ENCODE results near the gene SPDYE6.
"Not testable (repeated sequence)": the region's sequence is repeated elsewhere in the genome, so short reads cannot be mapped to it uniquely, and the experiment has no call there.

SPDYE6 gene

DNA sequence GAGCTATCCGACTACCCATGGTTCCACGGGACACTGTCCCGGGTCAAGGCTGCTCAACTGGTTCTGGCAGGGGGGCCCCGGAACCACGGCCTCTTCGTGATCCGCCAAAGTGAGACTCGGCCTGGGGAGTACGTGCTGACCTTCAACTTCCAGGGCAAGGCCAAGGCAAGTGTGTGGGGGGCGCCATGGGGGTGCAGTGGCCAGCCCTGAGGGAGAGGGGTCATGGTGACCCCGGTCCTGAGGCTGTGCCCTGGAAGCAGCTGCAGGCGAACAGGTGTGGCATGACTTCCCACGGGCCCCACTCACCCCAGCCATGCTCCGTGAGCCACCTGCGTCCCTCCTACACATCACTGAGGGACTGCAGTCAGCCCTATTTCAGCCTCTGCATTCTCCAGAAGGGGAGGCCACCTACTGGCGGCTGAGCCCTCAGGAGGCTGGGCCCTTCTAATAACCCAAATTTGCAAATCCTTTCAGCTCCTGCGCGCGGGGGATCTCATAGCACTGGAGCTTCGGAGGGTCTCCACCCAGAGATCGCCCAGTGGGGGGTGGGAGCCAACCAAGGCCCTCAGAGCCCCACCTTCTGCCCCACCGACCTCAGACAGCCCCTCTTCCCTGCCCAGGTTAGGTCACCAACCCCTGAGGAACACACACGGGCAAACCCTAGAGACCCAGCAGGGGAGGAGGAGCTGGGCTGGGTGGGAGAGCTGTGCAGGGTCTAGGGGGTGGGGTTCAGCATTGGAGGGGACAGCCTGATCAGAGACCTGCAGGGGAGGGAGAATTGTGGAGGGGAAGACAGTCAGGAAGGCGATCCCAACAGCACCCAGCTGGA lies 38.8 kb downstream of the SPDYE6 start:
- no peak for DNase-seq (ENCODE audit: low read depth)

DNA sequence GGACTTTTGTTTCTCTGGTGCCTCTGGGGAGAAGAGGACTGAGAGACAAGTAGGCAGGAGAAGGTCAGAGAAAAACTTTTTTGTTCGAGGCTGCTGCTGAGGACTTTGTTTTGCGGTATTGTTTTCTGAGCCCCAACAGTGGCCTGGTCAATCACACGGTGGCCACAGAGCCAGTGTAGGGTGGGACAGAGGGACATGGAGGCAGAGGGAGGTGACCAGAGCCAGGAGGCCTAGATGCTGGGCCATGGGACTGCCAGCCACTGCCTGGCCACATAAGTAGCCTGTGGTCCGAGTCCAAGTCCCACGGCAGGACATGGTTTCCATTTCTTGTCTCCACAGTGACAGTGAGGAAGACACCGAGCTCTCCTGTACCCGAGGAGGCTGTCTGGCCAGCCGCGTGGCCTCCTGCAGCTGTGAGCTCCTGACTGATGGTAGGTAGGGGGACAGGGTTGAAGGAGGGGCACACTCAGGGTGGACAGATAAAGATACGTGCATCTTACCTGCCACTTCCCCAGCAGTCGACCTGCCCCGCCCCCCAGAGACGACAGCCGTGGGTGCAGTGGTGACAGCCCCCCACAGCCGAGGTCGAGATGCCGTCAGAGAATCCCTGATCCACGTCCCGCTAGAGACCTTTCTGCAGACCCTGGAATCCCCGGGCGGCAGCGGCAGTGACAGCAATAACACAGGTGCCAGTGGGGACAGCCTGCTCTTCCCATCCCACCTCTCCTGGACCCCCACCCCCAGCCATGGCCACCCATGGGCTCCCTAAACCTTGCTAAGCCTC lies 42.1 kb downstream of the SPDYE6 start:
- no peak for DNase-seq (ENCODE audit: low read depth)

DNA sequence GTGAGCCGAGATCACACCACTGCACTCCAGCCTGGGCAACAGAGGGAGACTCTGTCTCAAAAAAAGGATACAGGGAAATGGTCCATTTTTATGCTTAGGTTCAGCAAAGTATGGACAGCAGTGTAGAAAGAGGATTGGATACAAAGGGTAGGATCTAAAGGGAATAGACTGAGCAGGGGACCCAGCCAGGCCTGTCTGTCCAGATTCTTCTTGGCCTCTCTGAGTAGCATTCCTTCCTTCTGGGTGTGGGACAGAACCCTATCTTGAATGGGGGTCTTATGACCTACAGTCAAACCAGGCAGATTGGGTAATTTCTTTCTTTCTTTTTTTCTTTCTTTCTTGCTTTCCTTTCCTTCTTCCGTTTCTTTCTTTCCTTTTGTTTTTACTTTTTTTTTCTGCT lies 43.9 kb downstream of the SPDYE6 start:
- no peak for DNase-seq (ENCODE audit: low read depth)

DNA sequence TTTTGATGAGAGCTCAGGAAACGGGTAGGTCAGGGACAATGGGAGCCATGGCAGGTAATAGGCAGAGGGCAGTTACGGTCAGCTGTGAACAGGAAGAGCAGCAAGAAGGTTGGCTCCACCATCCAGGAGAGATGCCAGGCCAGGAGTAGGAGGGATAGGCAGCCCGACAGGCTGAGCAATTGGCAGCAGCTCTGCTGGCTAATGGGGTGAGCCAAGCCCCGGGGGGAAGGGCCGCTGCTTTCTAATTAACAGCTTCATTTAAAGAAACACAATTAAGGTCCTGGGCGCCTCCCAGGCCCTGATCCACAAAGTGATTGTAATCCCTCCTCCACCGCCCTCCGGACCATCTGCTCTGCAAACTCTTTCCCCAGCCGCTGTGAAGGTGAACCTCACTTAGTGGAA lies 45.8 kb downstream of the SPDYE6 start:
- no peak for DNase-seq (ENCODE audit: low read depth)

DNA sequence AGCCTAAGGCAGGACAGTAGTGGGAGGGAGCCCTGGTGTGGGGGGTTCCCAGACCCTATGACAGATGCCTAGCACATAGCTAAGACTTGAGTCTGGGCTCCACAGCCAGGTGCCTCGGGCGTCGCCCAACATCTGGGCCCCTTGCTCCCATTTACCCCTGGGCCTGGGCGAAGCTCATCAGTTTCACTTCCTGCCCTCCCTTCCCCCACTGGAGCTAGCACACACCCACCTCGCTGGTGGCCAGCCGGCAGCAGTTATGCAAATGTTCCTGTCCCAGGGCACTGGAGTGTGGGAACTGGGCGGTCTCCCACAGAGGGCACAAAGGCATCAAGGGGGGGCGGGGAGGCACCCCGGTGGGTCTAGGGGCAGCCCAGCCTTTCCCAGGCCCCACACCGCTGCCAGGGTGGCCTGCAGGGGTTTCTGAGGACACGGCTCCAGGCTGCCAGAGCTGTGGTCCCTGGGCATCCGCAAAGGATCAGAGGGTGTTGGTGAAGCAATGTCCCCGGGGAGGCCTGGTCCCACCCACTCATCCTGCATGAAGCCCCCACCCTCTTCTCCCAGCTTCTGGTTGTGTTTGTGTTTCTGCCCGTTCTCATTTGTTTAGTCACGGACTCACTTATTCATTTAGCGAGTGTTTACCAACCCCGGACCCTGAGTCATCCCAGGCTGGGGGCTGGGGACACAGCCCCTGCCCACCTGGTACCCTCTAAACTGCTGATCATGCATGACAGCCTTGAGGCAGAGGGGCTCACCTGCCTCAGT lies 49.1 kb downstream of the SPDYE6 start:
- DNase-seq (ENCODE audit: low read depth) = no peak

DNA sequence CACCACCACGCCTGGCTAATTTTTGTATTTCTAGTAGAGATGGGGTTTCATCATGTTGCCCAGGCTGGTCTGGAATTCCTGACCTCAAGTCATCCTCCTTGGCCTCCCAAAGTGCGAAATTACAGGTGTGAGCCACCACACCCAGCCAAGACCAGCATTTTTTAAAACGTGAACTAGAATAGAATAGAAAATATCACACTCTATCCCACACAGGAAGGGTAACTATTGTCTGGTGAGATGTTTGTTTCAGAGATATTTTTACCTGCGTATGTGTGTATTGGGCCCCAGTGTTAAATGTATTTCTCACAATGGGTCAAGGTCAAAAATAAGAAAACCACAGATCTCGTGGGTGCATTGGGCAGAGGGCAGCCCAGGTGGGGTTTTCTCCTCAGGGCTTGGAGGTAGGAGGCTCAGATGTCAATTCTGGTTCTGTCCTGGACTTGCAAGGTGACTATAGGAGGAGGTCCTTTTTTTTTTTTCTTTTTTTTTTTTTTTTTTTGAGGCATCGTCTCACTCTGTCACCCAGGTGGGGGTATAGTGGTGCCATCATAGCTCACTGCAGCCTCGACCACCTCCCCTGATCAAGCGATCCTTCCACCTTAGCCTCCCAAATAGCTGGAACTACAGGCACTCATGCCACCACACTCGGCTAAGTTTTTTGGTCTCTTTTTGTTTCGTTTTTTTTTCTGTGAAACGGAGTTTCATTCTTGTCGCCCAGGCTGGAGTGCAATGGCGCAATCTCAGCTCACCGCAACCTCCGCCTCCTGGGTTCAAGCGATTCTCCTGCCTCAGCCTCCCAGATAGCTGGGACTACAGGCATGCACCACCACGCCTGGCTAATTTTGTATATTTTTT lies 50.6 kb downstream of the SPDYE6 start:
- no peak for DNase-seq (ENCODE audit: low read depth)

DNA sequence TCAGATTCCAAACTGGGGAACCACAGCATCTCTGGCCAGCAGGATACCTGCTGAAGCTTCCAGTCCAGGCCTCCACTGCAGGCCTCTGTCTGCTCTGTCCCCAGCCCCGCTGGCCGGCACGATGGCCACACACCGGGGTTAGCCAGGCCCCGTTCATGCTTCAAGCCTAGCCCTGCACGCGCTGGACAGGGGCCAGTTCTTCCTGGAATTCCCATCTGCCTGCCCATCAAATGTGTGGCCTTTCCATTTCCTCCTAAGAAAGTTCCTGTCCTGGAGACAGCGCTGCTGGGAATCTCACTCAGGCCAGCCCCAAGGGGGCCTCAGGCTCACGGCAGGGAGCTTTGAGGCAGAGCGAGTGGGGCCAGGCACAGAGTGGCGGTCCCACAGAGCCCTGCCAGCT lies 51.6 kb downstream of the SPDYE6 start:
- no peak for DNase-seq (ENCODE audit: low read depth)

DNA sequence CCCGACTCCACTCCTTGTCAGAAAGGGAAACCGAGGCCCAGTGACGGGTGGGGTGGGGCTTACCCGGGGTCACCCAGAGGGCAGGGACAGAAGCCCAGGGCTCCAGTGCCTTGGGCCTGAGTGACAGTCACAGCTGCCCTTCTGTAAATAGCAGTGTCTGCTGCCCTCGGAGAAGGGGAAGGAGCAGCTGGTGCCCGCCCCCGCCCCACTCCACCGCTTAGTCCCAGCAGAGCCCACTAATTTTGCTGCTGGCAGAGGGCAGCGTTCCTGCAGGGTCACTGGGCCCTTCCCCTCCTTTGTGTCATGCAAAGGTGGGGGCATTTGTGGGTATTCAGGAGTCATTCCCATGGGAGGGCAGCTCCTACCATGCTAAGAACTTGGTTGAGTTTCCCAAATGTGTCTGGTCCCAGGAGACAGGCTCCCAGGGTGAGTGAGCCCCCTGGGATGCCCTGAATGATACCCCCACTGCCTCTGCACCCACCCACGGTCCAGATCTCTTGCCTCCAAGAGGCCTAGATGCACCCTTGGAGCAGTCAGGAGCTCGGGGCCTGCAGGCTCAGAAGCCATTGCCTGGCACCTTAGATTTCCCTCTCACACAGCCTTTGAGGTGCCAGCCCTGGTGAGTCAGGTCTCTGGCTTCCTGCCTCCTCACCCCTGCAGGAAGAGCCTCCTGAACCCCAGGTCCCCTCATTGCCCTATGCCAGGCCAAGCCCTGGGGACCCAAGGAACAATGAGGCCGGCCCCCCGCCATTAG lies 52.4 kb downstream of the SPDYE6 start:
- DNase-seq (ENCODE audit: low read depth) = no peak

DNA sequence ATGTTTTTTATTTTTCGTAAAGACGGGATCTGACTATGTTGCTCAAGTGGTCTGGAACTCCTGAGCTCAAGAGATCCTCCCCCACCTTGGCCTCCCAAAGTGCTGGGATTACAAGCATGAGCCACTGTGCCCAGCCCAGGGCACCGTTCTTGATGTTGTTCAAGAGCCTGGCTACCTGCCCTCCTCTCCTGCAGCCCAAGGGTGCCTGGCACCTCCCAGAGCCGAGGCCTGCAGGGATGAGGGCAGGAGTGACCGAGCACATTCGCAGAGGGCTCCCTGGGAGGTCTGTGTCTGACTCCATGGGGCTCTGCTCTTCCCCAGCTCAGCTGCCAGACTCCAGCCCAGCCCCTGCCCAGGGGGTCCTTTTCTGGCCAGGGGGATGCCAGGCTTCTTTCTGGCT lies 54.2 kb downstream of the SPDYE6 start:
- no peak for DNase-seq (ENCODE audit: low read depth)

DNA sequence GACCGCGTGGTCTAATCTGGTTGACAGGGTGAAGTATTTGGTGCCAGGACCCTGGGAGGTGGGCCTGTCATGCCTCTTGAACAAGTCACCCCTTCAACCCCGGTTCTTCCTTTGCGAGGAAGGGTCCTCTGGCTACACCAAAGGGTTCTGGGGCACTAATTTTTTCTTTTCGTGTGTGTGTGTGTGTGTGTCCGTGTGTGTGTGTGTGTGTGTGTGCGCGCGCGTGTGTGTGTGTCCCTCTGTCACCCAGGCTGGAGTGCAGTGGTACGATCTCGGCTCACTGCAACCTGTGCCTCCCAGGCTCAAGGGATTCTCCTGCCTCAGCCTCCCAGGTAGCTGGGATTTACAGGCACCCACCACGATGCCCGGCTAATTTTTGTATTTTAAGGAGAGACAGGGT lies 54.9 kb downstream of the SPDYE6 start:
- not testable (repeated sequence) for DNase-seq (ENCODE audit: low read depth)

DNA sequence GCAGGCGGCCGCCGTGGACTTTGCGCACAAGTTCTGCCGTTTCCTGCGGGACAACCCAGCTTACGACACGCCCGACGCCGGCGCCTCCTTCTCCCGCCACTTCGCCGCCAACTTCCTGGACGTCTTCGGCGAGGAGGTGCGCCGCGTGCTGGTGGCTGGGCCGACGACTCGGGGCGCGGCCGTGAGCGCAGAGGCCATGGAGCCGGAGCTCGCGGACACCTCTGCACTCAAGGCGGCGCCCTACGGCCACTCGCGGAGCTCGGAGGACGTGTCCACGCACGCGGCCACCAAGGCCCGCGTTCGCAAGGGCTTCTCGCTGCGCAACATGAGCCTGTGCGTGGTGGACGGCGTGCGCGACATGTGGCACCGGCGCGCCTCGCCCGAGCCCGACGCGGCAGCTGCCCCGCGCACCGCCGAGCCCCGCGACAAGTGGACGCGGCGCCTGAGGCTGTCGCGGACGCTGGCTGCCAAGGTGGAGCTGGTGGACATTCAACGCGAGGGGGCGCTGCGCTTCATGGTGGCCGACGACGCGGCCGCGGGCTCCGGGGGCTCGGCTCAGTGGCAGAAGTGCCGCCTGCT lies 55.5 kb downstream of the SPDYE6 start:
- DNase-seq (ENCODE audit: low read depth) = no peak

DNA sequence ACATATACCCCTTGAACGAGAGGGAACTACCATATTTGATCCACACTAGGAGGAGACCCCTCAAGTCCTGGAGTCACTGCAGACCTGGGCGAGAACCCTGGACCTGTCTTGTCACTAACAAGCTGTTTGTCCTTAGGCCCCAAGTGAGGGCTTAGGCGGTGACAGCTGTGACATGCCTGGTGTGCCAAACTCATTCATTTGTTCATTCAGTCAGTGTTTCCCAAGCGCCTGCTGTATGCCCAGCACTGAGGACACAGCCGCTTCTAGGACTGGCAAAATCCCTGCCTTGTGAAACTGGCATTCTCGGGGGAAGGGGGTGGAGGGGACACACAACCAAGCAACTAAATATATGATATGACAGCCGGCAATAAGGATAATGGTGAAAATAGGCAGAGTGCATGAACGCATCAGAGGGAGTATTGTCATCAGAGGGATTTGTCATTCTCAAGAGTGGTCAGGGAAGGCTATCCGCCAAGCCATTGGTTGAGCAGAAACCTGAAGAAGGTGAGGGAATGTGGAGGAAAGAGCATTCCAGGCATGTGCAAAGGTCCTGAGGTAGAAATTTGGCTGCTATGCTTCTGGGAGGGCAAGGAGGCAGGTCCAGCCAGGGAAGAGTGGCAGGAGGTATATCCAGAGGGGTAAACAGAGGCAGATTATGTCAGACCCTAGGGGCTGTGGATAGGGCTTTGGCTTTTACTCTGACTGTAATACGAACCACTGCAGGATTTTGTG lies 58.6 kb downstream of the SPDYE6 start:
- no peak for DNase-seq (ENCODE audit: low read depth)

DNA sequence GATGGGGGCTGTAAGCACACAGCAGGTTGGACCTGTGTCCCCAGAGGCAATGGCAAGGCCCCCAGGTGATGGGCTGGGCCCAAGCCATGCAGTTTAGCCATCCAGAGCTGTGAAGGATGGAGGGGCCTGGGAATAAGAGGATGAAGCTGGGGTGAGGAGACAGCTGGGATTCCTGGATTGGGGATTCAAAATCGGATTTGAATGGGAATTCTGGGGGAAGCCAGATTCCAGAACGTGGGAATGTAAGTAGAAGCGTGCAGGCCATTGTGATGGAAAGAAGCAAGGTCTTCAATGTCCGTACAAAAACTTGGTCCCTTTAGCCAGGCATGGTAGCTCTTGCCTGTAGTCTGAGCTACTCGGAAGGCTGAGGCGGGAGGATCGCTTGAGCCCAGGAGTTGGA lies 59.7 kb downstream of the SPDYE6 start:
- DNase-seq (ENCODE audit: low read depth) = no peak

DNA sequence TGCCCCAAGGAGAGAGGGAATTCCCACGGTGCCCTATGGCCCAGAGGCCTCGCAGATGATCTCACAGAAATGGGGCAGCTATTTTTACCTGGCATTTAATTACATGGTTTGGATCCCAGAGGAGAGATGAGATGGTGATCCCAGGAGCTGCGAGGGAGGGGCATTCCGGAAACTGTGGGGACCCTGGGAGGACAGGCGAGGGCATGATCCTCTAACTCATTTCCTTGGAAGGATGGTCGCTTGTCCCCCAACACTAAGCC lies 60.1 kb downstream of the SPDYE6 start:
- DNase-seq (ENCODE audit: low read depth) = no peak
